CD4-positive, alpha-beta T cell treated with Interleukin-15 for 4 hours (primary cell): ENCODE data around the gene USP31.

Experiments used
- DNase-seq: peaks from one replicate; pipeline ENCODE4 v3.0.0-alpha.2; 2020; ENCODE audit warnings: low spot score

USP31 gene

DNA sequence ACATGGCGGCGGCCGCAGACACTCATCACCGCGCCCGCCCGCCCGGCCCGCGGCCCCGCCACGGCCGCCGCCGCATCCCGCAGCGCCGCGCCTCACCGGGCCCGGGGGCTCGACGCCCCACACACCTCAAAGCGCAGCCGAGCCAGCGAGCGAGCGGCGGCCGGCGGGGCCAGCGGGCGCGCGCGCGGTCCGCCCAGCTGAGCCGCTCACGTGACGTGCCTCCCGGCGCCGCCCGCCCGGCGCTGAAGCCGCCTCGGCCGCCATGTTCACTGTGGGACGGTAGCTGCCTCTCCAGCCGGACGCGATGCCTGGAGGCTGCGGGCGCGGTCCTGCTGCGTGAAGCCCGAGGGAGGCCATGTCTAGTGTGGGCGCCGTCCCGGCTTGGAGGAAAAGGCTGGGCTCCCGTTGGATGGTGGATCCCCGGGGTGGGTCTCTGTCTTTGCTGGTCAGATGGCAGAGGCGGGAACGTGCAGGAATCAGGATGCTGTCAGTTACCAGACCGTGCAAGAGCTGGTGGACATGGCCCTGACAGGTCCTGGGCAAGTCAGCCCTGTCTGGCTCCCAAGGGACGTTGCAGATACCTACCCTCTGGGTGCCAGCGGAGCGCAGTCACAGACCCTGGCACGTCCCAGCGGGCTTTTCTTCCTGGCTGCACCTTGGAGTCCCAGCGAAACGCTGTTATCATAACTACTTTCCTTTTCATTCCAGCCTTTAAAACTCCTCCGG, at the start of gene USP31:
Gene USP31, minus strand, starts transcription at position 186 of the 726 bp plus-strand sequence. Its CDS starts 182 bp downstream, at position 4.
- DNase-seq: peak; percentile 90

GRCh38 chr16:23196539-23196938, 47.3 kb upstream of the USP31 start:
- DNase-seq: no peak

- DNase-seq: no peak
Measured at GRCh38 chr16:23195366-23195978, 46.2 kb upstream of the USP31 start.

DNA sequence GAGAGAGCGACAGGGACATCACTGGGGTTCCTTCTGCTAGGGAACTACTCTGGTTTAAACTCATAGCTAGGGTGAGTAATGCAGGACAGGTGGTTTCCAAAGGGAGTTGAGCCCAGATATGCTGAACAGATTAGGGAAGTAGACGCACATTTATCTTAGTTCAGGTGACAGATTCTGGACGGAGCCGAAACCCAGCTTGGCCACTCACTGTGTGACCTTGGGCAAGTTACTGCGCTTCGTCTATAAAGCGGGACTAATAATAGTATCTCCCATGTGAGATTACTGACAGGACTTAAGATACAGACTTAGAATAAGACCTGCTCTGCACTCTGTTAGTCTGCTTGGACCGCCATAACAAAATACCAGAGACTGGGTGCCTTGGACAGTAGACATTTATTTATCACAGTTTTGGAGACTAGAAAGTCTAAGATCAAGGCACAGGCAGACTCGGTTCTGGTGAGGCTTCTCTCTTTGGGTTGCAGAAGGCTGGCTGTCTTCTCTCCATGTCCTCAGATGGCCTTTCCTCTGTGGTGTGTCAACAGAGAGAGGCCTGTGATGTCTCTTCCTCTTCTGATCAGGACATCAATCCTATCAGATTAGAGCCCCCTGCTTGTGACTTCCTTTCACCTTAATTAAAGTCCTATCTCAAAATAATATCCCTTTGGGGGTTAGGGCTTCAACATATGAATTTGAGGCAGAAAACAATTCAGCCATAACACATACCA, 45.4 kb upstream of the USP31 start:
- DNase-seq: no peak

GRCh38 chr16:23188911-23189310, 39.7 kb upstream of the USP31 start:
- no peak for DNase-seq

DNA sequence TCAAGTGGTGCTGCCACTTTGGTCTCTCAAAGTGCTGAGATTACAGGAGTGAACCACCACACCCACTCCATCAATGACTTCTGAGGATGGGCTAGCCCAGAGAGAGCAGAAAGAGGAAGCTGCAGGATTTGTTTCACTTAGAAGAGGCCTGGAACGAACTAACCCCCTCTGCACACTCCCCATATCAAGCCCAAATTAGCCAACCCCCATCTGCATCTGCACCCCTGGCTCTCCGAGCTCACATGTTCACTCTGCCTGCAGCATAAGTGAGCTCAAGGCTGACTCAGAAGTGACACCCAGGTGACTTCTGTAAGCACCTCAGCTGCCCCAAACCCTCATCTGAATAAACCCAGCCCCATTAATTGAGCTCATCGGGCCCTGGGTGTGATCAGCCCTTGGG, 38.1 kb upstream of the USP31 start:
- DNase-seq: no peak

- DNase-seq: no peak
Measured at GRCh38 chr16:23186171-23186570, 36.9 kb upstream of the USP31 start.

GRCh38 chr16:23185656-23186055, 36.4 kb upstream of the USP31 start:
- no peak for DNase-seq

DNA sequence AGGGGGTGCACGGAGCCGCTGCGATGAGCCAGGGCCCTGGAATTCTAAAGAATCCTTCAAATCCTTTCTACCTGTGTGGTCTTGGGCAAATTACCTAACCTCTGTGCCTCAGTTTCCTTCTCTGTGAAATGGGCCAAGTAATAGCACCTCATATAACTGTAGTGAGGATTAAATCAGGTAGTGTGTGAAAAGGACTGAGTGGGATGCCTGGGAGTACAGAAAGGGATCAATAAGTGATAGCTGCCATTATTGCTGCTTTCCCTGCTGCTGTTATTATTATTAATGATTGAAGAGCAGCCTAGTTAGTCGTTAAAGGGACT, 34.3 kb upstream of the USP31 start:
- no peak for DNase-seq

- DNase-seq: no peak
Measured at GRCh38 chr16:23182679-23183542, 33.7 kb upstream of the USP31 start, which contains the start of gene SCNN1G. Gene SCNN1G (plus strand): TSS chr16:23182745. CDS start chr16:23186272, 3,527 bp downstream.

GRCh38 chr16:23182206-23182678, 33.0 kb upstream of the USP31 start:
- peak; percentile 69 for DNase-seq

GRCh38 chr16:23181506-23181905, 32.3 kb upstream of the USP31 start:
- DNase-seq: no peak

DNA sequence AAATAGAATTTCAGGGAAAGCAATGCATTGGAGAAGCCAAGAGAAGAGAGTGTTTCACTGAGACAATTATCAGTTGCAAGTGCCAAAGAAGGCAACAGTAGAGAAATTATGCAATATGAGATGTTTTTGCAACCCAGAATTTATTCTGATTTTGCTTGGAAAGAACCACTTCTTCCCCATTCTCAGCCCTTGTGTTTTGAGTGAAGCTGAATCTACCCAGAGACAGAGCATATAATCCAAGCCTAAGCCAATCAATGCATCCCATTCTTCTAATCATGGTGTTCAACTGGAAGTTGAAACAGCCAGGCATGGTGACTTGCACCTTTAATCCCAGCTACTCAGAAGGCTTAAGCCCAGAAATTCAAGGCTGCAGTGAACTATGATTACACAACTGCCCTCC, 26.4 kb upstream of the USP31 start:
- DNase-seq: no peak

- DNase-seq: no peak
Measured at GRCh38 chr16:23174622-23175021, 25.4 kb upstream of the USP31 start.

DNA sequence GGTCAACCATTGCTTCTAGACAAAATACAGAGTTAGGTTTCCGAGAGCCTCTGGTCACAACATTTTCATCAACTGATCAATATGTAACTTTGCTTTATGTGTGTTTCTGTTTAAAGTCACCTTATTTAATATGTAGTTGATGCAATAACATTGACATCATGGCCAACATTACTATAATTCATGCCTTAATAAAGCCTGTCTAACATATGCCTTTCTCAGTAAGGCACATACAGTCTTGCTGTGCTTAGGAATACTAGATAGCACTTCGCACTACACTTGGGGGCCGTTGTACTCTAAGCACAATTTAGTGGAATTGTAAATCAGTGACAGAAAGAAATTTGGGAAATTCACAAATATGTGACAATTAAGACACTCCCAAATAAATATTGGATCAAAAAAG, 23.7 kb upstream of the USP31 start:
- DNase-seq: no peak

GRCh38 chr16:23172583-23172982, 23.3 kb upstream of the USP31 start:
- DNase-seq: no peak

- no peak for DNase-seq
Measured at GRCh38 chr16:23164736-23165135, 15.5 kb upstream of the USP31 start.

- DNase-seq: no peak
Measured at GRCh38 chr16:23163921-23164320, 14.7 kb upstream of the USP31 start.

DNA sequence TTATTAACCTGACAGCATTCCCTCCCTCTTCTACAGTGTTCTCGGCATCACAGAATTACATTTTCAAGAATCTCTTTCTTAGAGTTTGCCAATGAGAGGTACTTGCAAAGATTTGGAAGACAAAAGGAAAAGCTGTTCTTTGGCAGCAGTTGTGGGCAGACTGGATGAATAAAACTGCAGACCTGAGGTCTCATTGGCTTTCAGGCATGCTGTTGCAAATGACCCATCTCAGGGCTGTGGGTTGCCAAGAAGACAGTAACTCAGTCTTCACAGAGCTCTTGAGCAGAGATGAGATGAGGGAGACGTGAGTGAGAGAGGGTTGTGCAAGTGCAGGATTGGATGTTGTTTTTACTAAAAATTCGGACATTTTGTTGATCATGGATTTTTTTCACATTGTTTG, 11.3 kb upstream of the USP31 start:
- no peak for DNase-seq

DNA sequence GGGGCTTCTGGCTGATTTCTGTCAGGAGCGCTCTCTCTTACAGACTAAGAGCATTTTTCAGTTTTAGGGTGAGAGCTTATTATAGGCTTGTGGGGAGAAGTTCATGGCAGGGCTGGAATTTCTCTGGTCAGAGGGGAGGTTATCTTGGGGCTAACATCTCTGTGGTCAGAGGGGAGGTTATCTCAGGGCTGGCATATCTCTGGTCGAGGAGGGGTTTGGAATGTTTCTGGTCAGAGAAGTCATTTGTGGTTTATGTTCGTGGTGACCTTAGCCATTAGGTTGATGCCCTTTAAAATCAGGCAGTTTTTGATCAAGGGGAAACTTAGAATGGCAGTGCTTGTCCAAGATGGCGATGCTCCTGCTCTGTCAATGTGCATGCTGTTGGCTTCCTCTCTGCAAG, 10.8 kb upstream of the USP31 start:
- no peak for DNase-seq

DNA sequence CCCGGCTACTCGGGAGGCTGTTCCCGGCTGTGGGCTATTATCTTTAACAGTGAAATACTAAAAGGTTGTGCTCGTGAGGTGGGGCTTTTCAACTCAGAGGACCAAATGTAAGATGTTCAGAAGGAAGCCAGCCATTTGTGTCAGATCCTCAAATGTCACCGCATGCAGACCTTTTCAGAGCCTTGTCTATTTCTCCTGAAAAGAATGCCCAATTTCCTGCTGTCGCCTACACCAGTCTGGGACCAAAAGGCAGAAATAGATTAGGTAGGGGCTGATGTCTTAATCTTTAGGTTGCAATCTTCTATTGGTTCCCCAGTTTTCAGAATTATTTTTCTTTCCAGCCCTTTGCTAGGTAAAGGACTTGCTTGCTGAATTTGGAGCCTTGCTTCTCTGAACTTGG, 8.9 kb upstream of the USP31 start:
- DNase-seq: no peak

- no peak for DNase-seq
Measured at GRCh38 chr16:23156946-23157460, 7.8 kb upstream of the USP31 start.
